K562 treated with DMSO at 1 percent for 24 hours (cell line): ENCODE results near the gene SNCAIP. TPM values are rescaled to one million over a fixed set of nuclear protein-coding genes. Genes with fewer than 3 reads are reported as not detected.

Source experiments
- total RNA-seq: library from RNA; unstranded; fragments of 300-600 nt; gene quantifications from 2 replicates; pipeline ENCODE4 v1.2.3, GENCODE V29; 2022; ENCODE audit warnings: low read depth; ENCODE audit not compliant: insufficient read depth

The SNCAIP gene
- not detected in 2 replicates for total RNA-seq

DNA sequence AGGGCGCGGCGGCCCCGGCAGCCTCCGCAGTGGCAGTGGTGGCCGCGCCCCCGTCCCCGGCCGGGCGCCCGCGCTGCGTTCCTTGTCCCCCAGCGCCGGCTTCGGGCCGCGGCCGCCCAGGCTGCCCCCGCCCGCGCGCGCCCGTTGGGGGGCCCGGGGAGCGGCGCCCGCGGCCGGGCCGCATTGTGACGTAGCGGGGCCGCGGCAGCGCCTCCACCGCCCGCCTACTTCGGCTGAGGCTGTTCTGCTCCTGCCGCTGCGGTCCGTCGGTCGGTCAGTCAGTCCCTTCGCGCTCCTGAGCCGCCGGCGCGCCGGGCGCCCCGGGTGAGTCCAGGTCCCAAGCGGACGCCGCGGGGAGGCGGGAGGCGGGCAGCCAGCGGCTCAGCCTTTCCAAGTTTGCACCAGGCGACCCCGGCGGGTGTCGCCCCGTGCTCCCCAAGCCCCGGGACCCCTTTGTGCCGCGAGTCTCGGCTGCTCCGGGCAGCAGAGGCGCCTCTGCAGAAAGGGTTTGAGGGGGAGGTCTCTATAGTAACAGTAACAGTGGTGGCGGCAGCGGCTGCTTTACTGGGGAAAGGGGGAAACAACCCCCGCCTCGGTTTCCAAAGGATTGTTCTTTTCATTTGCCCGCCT lies at the start of gene SNCAIP:
TSS of gene SNCAIP (plus strand) at position 277 of the 630 bp plus-strand sequence. CDS start 78,898 bp downstream, outside the sequence.

Other genes with a start within 250 kb of the SNCAIP start
- not detected in 2 replicates for gene LOX, start 234.0 kb upstream of the SNCAIP start, total RNA-seq
- 0.13 TPM in 1 of 2 replicates, not detected in the other for gene ZNF474, start 182.7 kb upstream of the SNCAIP start, total RNA-seq